Neuronal stem cell (in vitro differentiated cells): Measurements from ENCODE around the gene SMIM14.

ENCODE experiments used
- DNase-seq: peaks from one replicate; pipeline ENCODE4 v3.0.0-alpha.2; 2013; ENCODE audit warnings: low spot score
- H2AFZ ChIP-seq: one replicate; pipeline ENCODE4 v1.6.1; 2013; ENCODE audit warnings: mild to moderate bottlenecking, low read length, inconsistent platforms
- H2AK5ac ChIP-seq: 2 replicates; pipeline ENCODE4 v1.6.1; 2013; ENCODE audit warnings: low read depth, mild to moderate bottlenecking, inconsistent platforms, low read length, moderate library complexity, mixed read lengths
- H2BK120ac ChIP-seq: 2 replicates; pipeline ENCODE4 v1.6.1; 2013; ENCODE audit warnings: low read depth, mild to moderate bottlenecking, inconsistent platforms, low read length, moderate library complexity, mixed read lengths
- H2BK12ac ChIP-seq: one replicate; pipeline ENCODE4 v1.6.1; 2013; ENCODE audit warnings: low read length, inconsistent platforms
- H2BK15ac ChIP-seq: 2 replicates; pipeline ENCODE4 v1.6.1; 2013; ENCODE audit warnings: mild to moderate bottlenecking, low read length, inconsistent platforms, mixed read lengths
- H2BK5ac ChIP-seq: one replicate; pipeline ENCODE4 v1.6.1; 2013; ENCODE audit warnings: inconsistent platforms, mild to moderate bottlenecking, low read length, moderate library complexity
- H3K14ac ChIP-seq: one replicate; pipeline ENCODE4 v1.6.1; 2013; ENCODE audit warnings: low read length, inconsistent platforms
- H3K18ac ChIP-seq: 2 replicates; pipeline ENCODE4 v1.6.1; 2013; ENCODE audit warnings: low read length, inconsistent platforms
- H3K23ac ChIP-seq: 2 replicates; pipeline ENCODE4 v1.6.1; 2013; ENCODE audit warnings: low read depth, mild to moderate bottlenecking, mixed read lengths, low read length, inconsistent platforms; ENCODE audit not compliant: poor library complexity
- H3K27ac ChIP-seq: replicated peaks from 3 replicates; pipeline ENCODE4 v1.5.1; 2013; ENCODE audit warnings: low read length, inconsistent platforms
- H3K27me3 ChIP-seq, 3 experiments: 2 replicates each; pipeline ENCODE4 v1.6.1; 2013; ENCODE audit warnings: low read length in 3 of 3, mild to moderate bottlenecking in 2 of 3, inconsistent platforms in 1 of 3, low read depth in 1 of 3, mixed read lengths in 1 of 3, moderate library complexity in 1 of 3; ENCODE audit not compliant: control insufficient read depth in 3 of 3, insufficient read depth in 3 of 3
- H3K36me3 ChIP-seq, 2 donors: replicated peaks in 1 of 2; 2 replicates each; pipeline ENCODE4 v1.6.1; 2013; ENCODE audit warnings: low read length in 2 of 2; ENCODE audit not compliant: control insufficient read depth in 2 of 2, insufficient read depth in 2 of 2
- H3K4ac ChIP-seq: 2 replicates; pipeline ENCODE4 v1.6.1; 2013; ENCODE audit warnings: inconsistent platforms, mild to moderate bottlenecking, low read length, moderate library complexity
- H3K4me1 ChIP-seq, 2 donors: 1 replicate in 1 of 2; 2 replicates in 1 of 2; pipeline ENCODE4 v1.6.1; 2013; ENCODE audit warnings: low read length in 2 of 2, low read depth in 1 of 2; ENCODE audit not compliant: control insufficient read depth in 2 of 2, insufficient read depth in 1 of 2
- H3K4me2 ChIP-seq: one replicate; pipeline ENCODE4 v1.6.1; 2013; ENCODE audit warnings: mild to moderate bottlenecking, low read length, inconsistent platforms; ENCODE audit not compliant: insufficient read depth, poor library complexity, severe bottlenecking
- H3K4me3 ChIP-seq, 2 donors: 2 replicates each; pipeline ENCODE4 v1.5.1; 2013; ENCODE audit warnings: low read length in 2 of 2, mild to moderate bottlenecking in 2 of 2, inconsistent platforms in 1 of 2, moderate library complexity in 1 of 2
- H3K79me1 ChIP-seq: one replicate; pipeline ENCODE4 v1.6.1; 2013; ENCODE audit warnings: low read depth, mild to moderate bottlenecking, inconsistent platforms, low read length, moderate library complexity
- H3K9ac ChIP-seq: one replicate; pipeline ENCODE4 v1.6.1; 2013; ENCODE audit warnings: mild to moderate bottlenecking, low read depth, low read length, inconsistent platforms; ENCODE audit not compliant: poor library complexity
- H3K9me3 ChIP-seq, 2 donors: replicated peaks in 1 of 2; 2 replicates each; pipeline versions ENCODE3 to v1.6.1; 2013; ENCODE audit warnings: low read length in 2 of 2, mild to moderate bottlenecking in 2 of 2, inconsistent platforms in 1 of 2, low read depth in 1 of 2, mixed read lengths in 1 of 2, moderate library complexity in 1 of 2; ENCODE audit not compliant: control insufficient read depth in 2 of 2, insufficient read depth in 1 of 2
- H4K8ac ChIP-seq: one replicate; pipeline ENCODE4 v1.6.1; 2013; ENCODE audit warnings: low read depth, mild to moderate bottlenecking, inconsistent platforms, low read length, moderate library complexity
- H4K91ac ChIP-seq: one replicate; pipeline ENCODE4 v1.6.1; 2013; ENCODE audit warnings: low read length, low read depth, mild to moderate bottlenecking, inconsistent platforms; ENCODE audit not compliant: poor library complexity
- WGBS, 2 donors: extraction: QIAGEN DNeasy Blood & Tissue Kit; methylation state at CpG; one replicate each; pipeline ENCODE4 v1.1.7; 2013; ENCODE audit warnings: missing lambda C conversion rate in 2 of 2, mixed read lengths in 1 of 2; ENCODE audit not compliant: insufficient read length in 2 of 2, insufficient replicate concordance in 1 of 2; ENCODE audit errors: extremely low coverage in 2 of 2; 5-methylcytosine and 5-hydroxymethylcytosine counted together

Gene SMIM14

GRCh38 chr4:39591290-39591689 is 47.4 kb downstream of the SMIM14 start:
- H3K4me3 ChIP-seq, result no peak overlapping the region
- no peak overlapping the region for H3K23ac ChIP-seq
- H4K91ac ChIP-seq, result no peak overlapping the region
- no peak overlapping the region for H3K4ac ChIP-seq
- no peak overlapping the region for H2BK120ac ChIP-seq
- H3K18ac ChIP-seq, result no peak overlapping the region
- no peaks in the 10 kb centered on the region for H3K4me1 ChIP-seq
- no peak for DNase-seq
- whole genome bisulfite sequencing, 2 donors, result no CpG with 5 or more reads among the region's 5 CpGs
- H3K79me1 ChIP-seq, result no peaks in the 10 kb centered on the region
- H2AFZ ChIP-seq, result no peak overlapping the region
- H3K27ac ChIP-seq, result no peak overlapping the region
- no peak overlapping the region for H2BK12ac ChIP-seq
- no peak overlapping the region for H4K8ac ChIP-seq
- no peak overlapping the region for H2BK15ac ChIP-seq
- H3K4me2 ChIP-seq, result no peak overlapping the region
- no peak overlapping the region for H2AK5ac ChIP-seq
- no peak overlapping the region for H2BK5ac ChIP-seq
- no peak overlapping the region for H3K14ac ChIP-seq
- no peak overlapping the region for H3K9ac ChIP-seq
- H3K36me3 ChIP-seq, result no peaks in the 10 kb centered on the region
- H3K9me3 ChIP-seq, result no peaks in the 10 kb centered on the region
- no peaks in the 10 kb centered on the region for H3K27me3 ChIP-seq

GRCh38 chr4:39587881-39588280 is 50.8 kb downstream of the SMIM14 start:
- no peaks in the 10 kb centered on the region for H3K79me1 ChIP-seq
- H3K9ac ChIP-seq, result no peak overlapping the region
- no peak for DNase-seq
- no peak overlapping the region for H3K18ac ChIP-seq
- H3K4me3 ChIP-seq, result no peak overlapping the region
- H2BK120ac ChIP-seq, result no peak overlapping the region
- H3K4ac ChIP-seq, result no peak overlapping the region
- H3K23ac ChIP-seq, result no peak overlapping the region
- no peaks in the 10 kb centered on the region for H3K9me3 ChIP-seq
- H3K4me1 ChIP-seq, result no peaks in the 10 kb centered on the region
- H3K4me2 ChIP-seq, result no peak overlapping the region
- WGBS, 2 donors, result no CpG with 5 or more reads among the region's 3 CpGs
- no peak overlapping the region for H3K27ac ChIP-seq
- no peak overlapping the region for H2BK15ac ChIP-seq
- H2BK5ac ChIP-seq, result no peak overlapping the region
- H2AK5ac ChIP-seq, result no peak overlapping the region
- H2BK12ac ChIP-seq, result no peak overlapping the region
- H4K8ac ChIP-seq, result no peak overlapping the region
- H3K36me3 ChIP-seq, result no peaks in the 10 kb centered on the region
- no peaks in the 10 kb centered on the region for H3K27me3 ChIP-seq
- no peak overlapping the region for H2AFZ ChIP-seq
- H4K91ac ChIP-seq, result no peak overlapping the region
- no peak overlapping the region for H3K14ac ChIP-seq

DNA sequence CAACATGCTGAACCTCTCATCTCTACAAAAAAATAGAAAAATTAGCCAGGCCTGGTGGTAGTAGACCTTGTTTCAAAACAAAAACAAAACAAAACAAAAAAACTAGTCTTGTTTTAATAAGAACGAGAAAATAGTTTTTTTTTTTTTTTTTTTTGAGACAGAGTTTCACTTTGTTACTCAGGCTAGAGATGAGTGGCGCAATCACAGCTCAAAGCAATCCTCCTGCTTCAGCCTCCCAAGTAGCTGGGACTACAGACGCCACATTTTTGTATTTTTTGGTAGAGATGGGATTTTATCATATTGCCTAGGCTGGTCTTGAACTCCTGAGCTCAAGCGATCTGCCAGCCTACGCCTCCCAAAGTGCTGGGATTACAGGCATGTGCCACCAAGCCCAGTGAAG is 63.7 kb downstream of the SMIM14 start:
- Histone ChIP-seq H2AK5ac (no peak overlapping the region), H3K4me1 (no peaks in the 10 kb centered on the region), H2AFZ (no peak overlapping the region), H3K9ac (no peak overlapping the region), H3K27ac (no peak overlapping the region), H3K4me2 (no peak overlapping the region), H3K9me3 (no peaks in the 10 kb centered on the region), H2BK5ac (no peak overlapping the region), H3K23ac (no peak overlapping the region), H3K18ac (no peak overlapping the region), H3K14ac (no peak overlapping the region), H4K91ac (no peak overlapping the region), H3K36me3 (no peaks in the 10 kb centered on the region), H2BK120ac (no peak overlapping the region), H3K4ac (no peak overlapping the region), H2BK15ac (no peak overlapping the region), H3K27me3 (no peaks in the 10 kb centered on the region), H3K79me1 (no peaks in the 10 kb centered on the region), H4K8ac (no peak overlapping the region), H2BK12ac (no peak overlapping the region), H3K4me3 (no peak overlapping the region)
- WGBS, 2 donors, result no CpG with 5 or more reads among the region's 5 CpGs
- DNase-seq, result no peak

DNA sequence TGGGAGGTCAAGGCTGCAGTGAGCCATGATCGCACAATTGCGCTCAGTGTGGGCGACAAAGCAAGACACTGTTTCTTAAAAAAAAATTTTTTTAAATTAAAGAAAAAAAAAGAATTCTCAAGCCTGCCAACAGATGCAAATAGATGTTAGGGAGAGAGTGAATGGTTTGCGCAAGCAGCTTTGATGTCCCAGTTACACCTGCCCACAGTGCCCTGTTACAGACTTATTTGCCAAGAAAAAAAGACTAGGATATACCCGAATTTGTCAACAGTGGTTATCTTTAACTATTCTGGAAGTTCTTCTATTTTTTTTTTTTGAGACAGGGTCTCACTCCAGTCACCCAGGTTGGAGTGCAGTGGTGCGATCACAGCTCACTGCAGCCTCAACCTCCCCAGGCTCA is 67.2 kb downstream of the SMIM14 start:
- no peak overlapping the region for H3K18ac ChIP-seq
- no peak overlapping the region for H2BK15ac ChIP-seq
- no peak overlapping the region for H2BK12ac ChIP-seq
- no peak overlapping the region for H3K14ac ChIP-seq
- H3K9me3 ChIP-seq, result no peaks in the 10 kb centered on the region
- H3K27ac ChIP-seq, result no peak overlapping the region
- no peak overlapping the region for H2AFZ ChIP-seq
- no peak overlapping the region for H4K8ac ChIP-seq
- H3K36me3 ChIP-seq, result no peaks in the 10 kb centered on the region
- no peak overlapping the region for H3K9ac ChIP-seq
- no peak overlapping the region for H2AK5ac ChIP-seq
- H3K4me2 ChIP-seq, result no peak overlapping the region
- H3K27me3 ChIP-seq, result no peaks in the 10 kb centered on the region
- H2BK5ac ChIP-seq, result no peak overlapping the region
- no peaks in the 10 kb centered on the region for H3K79me1 ChIP-seq
- H2BK120ac ChIP-seq, result no peak overlapping the region
- DNase-seq, result no peak
- H3K4me3 ChIP-seq, result no peak overlapping the region
- no peaks in the 10 kb centered on the region for H3K4me1 ChIP-seq
- no peak overlapping the region for H4K91ac ChIP-seq
- H3K23ac ChIP-seq, result no peak overlapping the region
- no CpG with 5 or more reads among the region's 6 CpGs for whole genome bisulfite sequencing, 2 donors
- H3K4ac ChIP-seq, result no peak overlapping the region
